K562 (cell line): ENCODE data around the gene CGN. TPM values are rescaled to one million over a fixed set of nuclear protein-coding genes. Genes with fewer than 3 reads are reported as not detected.

Experiments used
- ATAC-seq: fragments of 200-7000 bp; cut with Tn5 transposase; 3 replicates; pipeline ENCODE4 v1.9.1; 2020; ENCODE audit warnings: moderate library complexity
- BruUV-seq: library from RNA; stranded (reverse); fragments of 400-500 nt; replicated peaks from 2 replicates; lab custom pipeline; 2021; lab: Mats Ljungman, UMichigan
- CTCF ChIA-PET: fragments of 300-600 bp; formaldehyde crosslinking; extraction: SDS; loops from one replicate; lab custom pipeline; 2021; ENCODE audit warnings: low intra/inter-chr PET ratio; lab: Yijun Ruan, JAX
- POLR2A ChIA-PET: fragments of 300-600, 350-650 bp; sonication (Branson Sonifier 250); formaldehyde crosslinking; extraction: SDS; loops from one replicate; lab custom pipeline; 2021; ENCODE audit warnings: antibody characterized with exemption, inconsistent platforms; lab: Yijun Ruan, JAX
- DNase-seq, 4 experiments: peaks; one replicate each; pipeline versions ENCODE4 v3.0.0 to v3.0.0-alpha.2; 2011 to 2018; ENCODE audit warnings: low spot score in 3 of 4, mixed read lengths in 3 of 4; ENCODE audit errors: extremely low read depth in 1 of 4
- FAIRE-seq: peaks from 2 replicates; lab custom pipeline; 2011; peaks lifted over from hg19 to GRCh38; lab: Jason Lieb, UNC
- H2AFZ ChIP-seq: 2 replicates; pipeline ENCODE4 v1.6.0; 2011; ENCODE audit warnings: low read depth, low read length, control low read depth, inconsistent platforms
- H3K27ac ChIP-seq: fragments of 200-600 bp; 3 replicates; pipeline ENCODE4 v1.8.0; 2011; ENCODE audit warnings: low read depth, mild to moderate bottlenecking, control low read depth, inconsistent platforms, low read length, moderate library complexity, mixed read lengths; ENCODE audit errors: extremely low read depth
- H3K27me3 ChIP-seq, 2 experiments: fragments of 300-600 bp in 1 of 2; 2 replicates in 1 of 2; 3 replicates in 1 of 2; pipeline versions ENCODE4 v1.6.0 to v1.8.0; 2011; ENCODE audit warnings: inconsistent platforms in 2 of 2, low read length in 2 of 2, mild to moderate bottlenecking in 1 of 2, mixed read lengths in 1 of 2, moderate library complexity in 1 of 2; ENCODE audit not compliant: control insufficient read depth in 2 of 2, insufficient read depth in 2 of 2
- H3K36me3 ChIP-seq: fragments of 300-600 bp; 3 replicates; pipeline ENCODE4 v1.8.0; 2011; ENCODE audit warnings: mild to moderate bottlenecking, low read length, inconsistent platforms; ENCODE audit not compliant: control insufficient read depth, insufficient read depth
- H3K4me1 ChIP-seq, 2 experiments: fragments of 200-600 bp in 1 of 2; replicated peaks in 1 of 2; 2 replicates in 1 of 2; 3 replicates in 1 of 2; pipeline versions ENCODE4 v1.5.1 to v1.8.0; 2011; ENCODE audit warnings: inconsistent platforms in 2 of 2, low read length in 2 of 2, mild to moderate bottlenecking in 1 of 2, mixed read lengths in 1 of 2, moderate library complexity in 1 of 2; ENCODE audit not compliant: control insufficient read depth in 2 of 2, insufficient read depth in 2 of 2
- H3K4me2 ChIP-seq: 2 replicates; pipeline ENCODE4 v1.6.1; 2011; ENCODE audit warnings: low read length, control low read depth, inconsistent platforms, mixed read lengths; ENCODE audit not compliant: insufficient read depth
- H3K4me3 ChIP-seq: fragments of 200-600 bp; sonication (generic), shearing (Covaris generic); 2 replicates; pipeline ENCODE4 v1.5.1; 2016; ENCODE audit warnings: control low read depth, inconsistent platforms
- H3K79me2 ChIP-seq: fragments of 200-600 bp; 3 replicates; pipeline ENCODE4 v1.8.0; 2011; ENCODE audit warnings: low read length, inconsistent platforms; ENCODE audit not compliant: control insufficient read depth, insufficient read depth
- H3K9ac ChIP-seq, 2 experiments: 2 replicates each; pipeline versions ENCODE4 v1.6.0 to v1.6.1; 2011; ENCODE audit warnings: low read depth in 2 of 2, low read length in 2 of 2, control low read depth in 1 of 2, inconsistent platforms in 1 of 2, mild to moderate bottlenecking in 1 of 2, mixed read lengths in 1 of 2; ENCODE audit not compliant: insufficient read depth in 1 of 2
- H3K9me1 ChIP-seq: one replicate; pipeline ENCODE4 v1.6.0; 2011; ENCODE audit warnings: inconsistent platforms, mild to moderate bottlenecking, low read length, moderate library complexity; ENCODE audit not compliant: control insufficient read depth, insufficient read depth
- H3K9me3 ChIP-seq: replicated peaks from 2 replicates; pipeline ENCODE4 v1.5.1; 2011; ENCODE audit warnings: low read depth, low read length, inconsistent platforms; ENCODE audit not compliant: control insufficient read depth, insufficient read depth
- H4K20me1 ChIP-seq: replicated peaks from 2 replicates; pipeline ENCODE4 v1.6.1; 2011; ENCODE audit warnings: low read length, inconsistent platforms, mixed read lengths; ENCODE audit not compliant: control insufficient read depth, insufficient read depth
- FOSL1 ChIP-seq: fragments of 200-800 bp; sonication (Bioruptor generic); conservative IDR thresholded peaks from 2 replicates; pipeline ENCODE4 v1.6.1; 2016; ENCODE audit warnings: missing genetic modification characterization, missing compliant biosample characterization
- FOXA1 ChIP-seq: fragments of 450-650 bp; IDR thresholded peaks from 2 replicates; pipeline ENCODE4 v1.6.1; 2016; ENCODE audit warnings: mild to moderate bottlenecking, borderline replicate concordance
- TBL1XR1 ChIP-seq, 2 experiments: IDR thresholded peaks; 2 replicates each; pipeline ENCODE4 v1.6.1; 2012; ENCODE audit warnings: improper control_type of control experiment in 2 of 2, low read length in 2 of 2, mild to moderate bottlenecking in 1 of 2
- TFE3 ChIP-seq: fragments of 450-650 bp; formaldehyde crosslinking; IDR thresholded peaks from 2 replicates; pipeline ENCODE4 v1.4.0; 2020; ENCODE audit warnings: mild to moderate bottlenecking, mixed read lengths
- ZNF274 ChIP-seq: IDR thresholded peaks from 2 replicates; pipeline ENCODE4 v1.6.1; 2011; ENCODE audit warnings: low read depth, mild to moderate bottlenecking, low read length, moderate library complexity, borderline replicate concordance
- ZNF644 ChIP-seq: fragments of 200-800 bp; sonication (Bioruptor generic); IDR thresholded peaks from 2 replicates; pipeline ENCODE4 v1.6.1; 2016; ENCODE audit warnings: low read depth, missing genetic modification characterization, missing compliant biosample characterization
- ZNF717 ChIP-seq: fragments of 250-450 bp; sonication (Bioruptor Pico); IDR thresholded peaks from 2 replicates; pipeline ENCODE4 v1.5.0; 2021
- WGBS: fragments of 100-300 bp; shearing (Covaris generic); methylation state at CpG from one replicate; pipeline ENCODE4 v1.1.6; 2016; ENCODE audit warnings: low coverage, mixed read lengths; ENCODE audit not compliant: insufficient coverage; ENCODE audit errors: missing lambda C conversion rate; 5-methylcytosine and 5-hydroxymethylcytosine counted together
- in situ Hi-C: fragments of 300-500 bp; cut with MboI; formaldehyde crosslinking; loops from 4 replicates; pipeline ENCODE4 v1.15.0; 2018; ENCODE audit warnings: inconsistent platforms, mixed read lengths
- intact Hi-C: fragments of 100-400 bp; cut with micrococcal nuclease; formaldehyde crosslinking; loops from 2 replicates; pipeline ENCODE4 v1.14.2; 2022
- polyA plus RNA-seq, 8 experiments: library from polyadenylated mRNA; depleted of rRNA in 4 of 8; stranded (reverse) in 5 of 8; unstranded in 3 of 8; fragments of >200 nt; fragmentation: Nextera tagmentation in 2 of 8; fragmentation: Illumina TruSeq in 1 of 8; extraction: Ambion mirVana in 2 of 8; extraction: Trizol in 1 of 8; gene quantifications; 2 replicates each; pipeline versions ENCODE4 v1.2.1 to v1.2.3, GENCODE V29; 2011 to 2014; ENCODE audit warnings: inconsistent platforms in 1 of 8, missing spikeins in 1 of 8
- total RNA-seq, 7 experiments: library from RNA; depleted of rRNA in 6 of 7; stranded (reverse); fragments of >200 nt in 6 of 7; fragmentation: Illumina TruSeq in 2 of 7; extraction: Trizol in 2 of 7; gene quantifications; 2 replicates each; pipeline versions ENCODE4 v1.2.1 to v1.2.3, GENCODE V29; 2011 to 2021; ENCODE audit warnings: low replicate concordance in 1 of 7
- TF ChIP-seq, protein P1 (sequence below): fragments of 450-650 bp; formaldehyde crosslinking; IDR thresholded peaks from 2 replicates; pipeline ENCODE4 v1.4.0; 2020; ENCODE audit warnings: mild to moderate bottlenecking, moderate library complexity

The CGN gene
- total and polyA plus RNA-seq, 9 of the 15 experiments (the other 6 are each of a cell fraction or from before 2014, with no cell fraction given): 0.03 to 1.4 (median 0.14) TPM; not detected in 2

DNA sequence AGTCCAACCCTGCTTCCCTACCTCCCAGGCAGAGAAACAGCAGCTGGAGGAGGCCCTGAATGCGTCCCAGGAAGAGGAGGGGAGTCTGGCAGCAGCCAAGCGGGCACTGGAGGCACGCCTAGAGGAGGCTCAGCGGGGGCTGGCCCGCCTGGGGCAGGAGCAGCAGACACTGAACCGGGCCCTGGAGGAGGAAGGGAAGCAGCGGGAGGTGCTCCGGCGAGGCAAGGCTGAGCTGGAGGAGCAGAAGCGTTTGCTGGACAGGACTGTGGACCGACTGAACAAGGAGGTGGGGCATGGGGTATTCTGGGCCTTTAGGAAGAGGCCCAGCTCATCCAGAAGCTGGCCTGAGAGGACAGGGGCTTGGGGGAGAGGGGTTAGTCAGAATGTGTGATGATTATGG, 19.3 kb downstream of the CGN start:
- Histone ChIP-seq H2AFZ (no peak overlapping the region), H3K9ac (peak overlapping the region in 1 of 2 experiments; percentile 43; a peak in 1 of 4 replicates), H3K79me2 (no peaks in the 10 kb centered on the region), H3K27ac (no peak overlapping the region), H3K9me3 (no peaks in the 10 kb centered on the region), H3K36me3 (no peaks in the 10 kb centered on the region), H4K20me1 (no peaks in the 10 kb centered on the region; the same call in 1 of the 2 replicates), H3K4me3 (no peak overlapping the region), H3K4me1 (peaks cover 2 to 18% of the 10 kb centered on the region in 2 experiments; a peak in 3 of 5 replicates), H3K27me3 (peaks cover 31 to 37% of the 10 kb centered on the region in 2 experiments; a peak in 4 of 5 replicates), H3K9me1 (no peaks in the 10 kb centered on the region), H3K4me2 (no peak overlapping the region)
- in situ Hi-C loops: no loop called here
- ChIA-PET POLR2A (interaction anchor here (0.6 to 1.1 kb wide), 4 partner anchors 9 to 341 kb away, joined by 3 to 4 read pairs (median 4); partner anchors contain the start of gene TUFT1), CTCF (interaction anchor here (1.0 kb wide), 1 partner anchor 86 kb away, joined by 3 read pairs; no protein-coding TSS in a partner anchor)
- BruUV-seq: no TSS peak
- TF ChIP-seq ZNF274: no peak
- no peak for TF ChIP-seq TFE3 (CRISPR knock-in tag)
- no peak for TF ChIP-seq ZNF644
- TF ChIP-seq FOXA1: no peak
- no peak for TF ChIP-seq FOSL1 (tag)
- TF ChIP-seq, protein P1, sequence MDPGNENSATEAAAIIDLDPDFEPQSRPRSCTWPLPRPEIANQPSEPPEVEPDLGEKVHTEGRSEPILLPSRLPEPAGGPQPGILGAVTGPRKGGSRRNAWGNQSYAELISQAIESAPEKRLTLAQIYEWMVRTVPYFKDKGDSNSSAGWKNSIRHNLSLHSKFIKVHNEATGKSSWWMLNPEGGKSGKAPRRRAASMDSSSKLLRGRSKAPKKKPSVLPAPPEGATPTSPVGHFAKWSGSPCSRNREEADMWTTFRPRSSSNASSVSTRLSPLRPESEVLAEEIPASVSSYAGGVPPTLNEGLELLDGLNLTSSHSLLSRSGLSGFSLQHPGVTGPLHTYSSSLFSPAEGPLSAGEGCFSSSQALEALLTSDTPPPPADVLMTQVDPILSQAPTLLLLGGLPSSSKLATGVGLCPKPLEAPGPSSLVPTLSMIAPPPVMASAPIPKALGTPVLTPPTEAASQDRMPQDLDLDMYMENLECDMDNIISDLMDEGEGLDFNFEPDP (CRISPR knock-in tag): no peak
- no peak for TF ChIP-seq TBL1XR1 (IDR thresholded peaks at IDR 0.05; ENCODE audit: low read length in 2 of 2)
- no peak for TF ChIP-seq ZNF717 (CRISPR knock-in tag)
- WGBS: 8% methylated on average over 11 of the region's 11 CpGs
- FAIRE-seq (no peak), ATAC-seq (no peak; the same call in 1 of the 3 replicates), DNase-seq (no peak)
- intact Hi-C loops: loop anchor here (5.0 kb wide), 1 partner anchor 73 kb away; the partner anchor contains the start of gene POGZ
